ENCODE results near the gene CLTRN.

Gene CLTRN

GRCh38 chrX:15646543-15646942 is 18.1 kb downstream of the CLTRN start:
- no peak for TF ChIP-seq CTCF (conservative IDR thresholded peaks at IDR 0.05; ENCODE audit: low read length)
- no peak overlapping the region for H3K4me3 ChIP-seq (ENCODE audit: low read length)
- no peak for DNase-seq (ENCODE audit: low read depth)

- DNase-seq (ENCODE audit: low read depth) = no peak
- no peak overlapping the region for H3K4me3 ChIP-seq (ENCODE audit: low read length)
- TF ChIP-seq CTCF (conservative IDR thresholded peaks at IDR 0.05; ENCODE audit: low read length) = no peak
Measured at GRCh38 chrX:15646031-15646430, 18.6 kb downstream of the CLTRN start.

DNA sequence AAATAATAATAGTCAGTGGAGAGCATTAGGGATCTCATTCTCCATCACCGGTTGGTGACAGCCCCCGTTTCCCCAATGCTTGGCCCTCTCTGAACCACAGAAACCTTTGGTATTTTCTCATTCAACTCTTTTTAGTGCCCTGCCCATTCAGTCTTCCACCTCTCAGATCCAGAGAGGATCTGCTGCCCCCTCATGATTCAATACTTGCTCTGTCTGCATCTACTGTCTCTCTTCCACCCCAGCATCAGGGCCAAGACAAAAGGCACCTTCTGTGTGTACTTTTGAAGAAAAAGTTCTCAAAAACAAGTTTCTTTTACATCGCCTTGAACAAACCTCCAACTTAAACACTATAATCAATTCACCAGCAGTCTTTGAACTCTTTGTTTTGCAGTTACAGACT is 19.3 kb downstream of the CLTRN start:
- no peak overlapping the region for H3K4me3 ChIP-seq (ENCODE audit: low read length)
- TF ChIP-seq CTCF (conservative IDR thresholded peaks at IDR 0.05; ENCODE audit: low read length) = no peak
- DNase-seq (ENCODE audit: low read depth) = no peak

GRCh38 chrX:15644560-15644872 is 20.1 kb downstream of the CLTRN start:
- no peak for TF ChIP-seq CTCF (conservative IDR thresholded peaks at IDR 0.05; ENCODE audit: low read length)

DNA sequence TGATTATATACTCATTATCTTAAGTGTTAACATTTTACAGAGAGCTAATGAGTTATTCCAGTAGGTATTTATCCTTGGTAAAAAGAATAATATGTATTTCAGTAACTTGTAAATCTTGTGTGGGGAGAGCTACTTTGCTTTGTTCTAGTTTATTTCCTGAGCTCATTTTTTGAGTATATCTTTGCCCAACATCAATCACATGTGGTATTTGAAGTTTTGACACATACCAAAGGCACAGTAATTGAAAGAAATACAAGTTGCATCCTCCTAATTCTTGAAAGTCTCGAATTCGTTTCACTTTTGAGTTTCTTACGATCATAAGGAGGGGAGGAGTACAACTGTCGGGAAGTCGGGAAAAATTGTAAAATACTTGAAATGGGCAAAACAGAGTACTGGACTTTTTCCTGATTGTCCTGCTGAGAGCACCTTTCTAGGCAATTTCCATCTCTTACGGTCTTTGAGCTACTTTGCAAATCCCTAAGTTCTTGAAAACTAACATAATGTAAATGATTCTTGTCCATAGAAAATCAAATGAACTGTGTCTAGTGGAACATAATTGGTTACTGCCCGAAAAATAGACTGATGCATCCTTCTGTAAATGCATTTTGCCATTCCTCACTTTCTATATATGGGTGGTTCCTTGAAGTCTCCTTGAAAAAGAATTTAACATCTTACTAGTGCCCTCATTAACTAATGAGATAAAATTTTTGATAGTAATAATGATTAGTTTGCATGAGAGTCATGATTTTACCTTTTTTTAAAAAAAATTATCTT is 20.6 kb downstream of the CLTRN start:
- no peak for DNase-seq (ENCODE audit: low read depth)
- H3K4me3 ChIP-seq (ENCODE audit: low read length) = no peak overlapping the region
- no peak for TF ChIP-seq CTCF (conservative IDR thresholded peaks at IDR 0.05; ENCODE audit: low read length)

More at GRCh38 chrX:15644560-15644872, 20.1 kb downstream of the CLTRN start:
- H3K4me3 ChIP-seq (ENCODE audit: low read length) = no peak overlapping the region
- DNase-seq (ENCODE audit: low read depth) = no peak

GRCh38 chrX:15631637-15632036 is 33.0 kb downstream of the CLTRN start:
- TF ChIP-seq CTCF (conservative IDR thresholded peaks at IDR 0.05; ENCODE audit: low read length) = no peak
- DNase-seq (ENCODE audit: low read depth) = no peak

GRCh38 chrX:15623054-15623453 is 41.6 kb downstream of the CLTRN start:
- H3K4me3 ChIP-seq (ENCODE audit: low read length) = no peak overlapping the region
- TF ChIP-seq CTCF (conservative IDR thresholded peaks at IDR 0.05; ENCODE audit: low read length) = no peak
- no peak for DNase-seq (ENCODE audit: low read depth)

More at GRCh38 chrX:15631637-15632036, 33.0 kb downstream of the CLTRN start:
- no peak overlapping the region for H3K4me3 ChIP-seq (ENCODE audit: low read length)
